A673 (cell line): ENCODE data around the gene AGRN. TPM values are rescaled to one million over a fixed set of nuclear protein-coding genes. Genes with fewer than 3 reads are reported as not detected.

ENCODE experiments used
- BruUV-seq: library from RNA; stranded (reverse); fragments of 400-500 nt; replicated peaks from 2 replicates; lab custom pipeline; 2021; lab: Mats Ljungman, UMichigan
- CTCF ChIA-PET: fragments of 300-600 bp; sonication (Branson Sonifier 250); formaldehyde crosslinking; loops from one replicate; lab custom pipeline; 2022; ENCODE audit warnings: antibody characterized with exemption; lab: Charles Lee
- POLR2A ChIA-PET: fragments of 300-600 bp; sonication (Branson Sonifier 250); formaldehyde crosslinking; loops from one replicate; lab custom pipeline; 2022; ENCODE audit warnings: antibody characterized with exemption; ENCODE audit not compliant: low non-redundant PET; lab: Charles Lee
- DNase-seq: peaks from one replicate; pipeline ENCODE4 v3.0.0-alpha.2; 2015; ENCODE audit warnings: low spot score
- H3K27ac ChIP-seq: fragments of 200-600 bp; sonication (generic); 2 replicates; pipeline ENCODE4 v1.5.1; 2016; ENCODE audit warnings: mixed run types, low read depth, mild to moderate bottlenecking, mixed read lengths, antibody characterized with exemption, low read length; ENCODE audit not compliant: poor library complexity, severe bottlenecking
- H3K27me3 ChIP-seq: fragments of 200-600 bp; sonication (generic); replicated peaks from 2 replicates; pipeline ENCODE4 v1.6.1; 2017; ENCODE audit warnings: mixed run types, low read depth, mild to moderate bottlenecking, mixed read lengths, antibody characterized with exemption, low read length; ENCODE audit not compliant: insufficient read depth, poor library complexity
- H3K36me3 ChIP-seq: fragments of 200-600 bp; sonication (generic); 2 replicates; pipeline ENCODE4 v1.6.1; 2016; ENCODE audit warnings: mixed run types, mild to moderate bottlenecking, mixed read lengths, antibody characterized with exemption, low read length; ENCODE audit not compliant: insufficient read depth, poor library complexity, severe bottlenecking
- H3K4me1 ChIP-seq: fragments of 200-600 bp; sonication (generic); 2 replicates; pipeline ENCODE4 v1.6.1; 2017; ENCODE audit warnings: mixed run types, mild to moderate bottlenecking, mixed read lengths, antibody characterized with exemption, low read length; ENCODE audit not compliant: insufficient read depth, poor library complexity, severe bottlenecking
- H3K4me3 ChIP-seq: fragments of 200-600 bp; sonication (generic); 2 replicates; pipeline ENCODE4 v1.5.1; 2016; ENCODE audit warnings: low read depth, mixed run types, mild to moderate bottlenecking, mixed read lengths, low read length; ENCODE audit not compliant: poor library complexity, severe bottlenecking
- H3K9me3 ChIP-seq: fragments of 200-600 bp; sonication (generic); 2 replicates; pipeline ENCODE4 v1.6.1; 2016; ENCODE audit warnings: mixed run types, low read depth, mild to moderate bottlenecking, mixed read lengths, antibody characterized with exemption, low read length; ENCODE audit not compliant: poor library complexity, severe bottlenecking
- CTCF ChIP-seq: fragments of 300-800, 200-600 bp; sonication (generic); conservative IDR thresholded peaks from 2 replicates; pipeline ENCODE4 v1.5.1; 2017; ENCODE audit warnings: low read depth, mild to moderate bottlenecking, antibody characterized with exemption, low read length, moderate library complexity, mixed read lengths
- EZH2 ChIP-seq: fragments of 200-600 bp; sonication (generic); IDR thresholded peaks from 2 replicates; pipeline ENCODE4 v1.6.1; 2017; ENCODE audit warnings: borderline replicate concordance, low read depth, mild to moderate bottlenecking, mixed read lengths, antibody characterized with exemption, low read length; ENCODE audit not compliant: poor library complexity, severe bottlenecking
- intact Hi-C: fragments of 100-400 bp; cut with micrococcal nuclease; formaldehyde crosslinking; loops from one replicate; pipeline ENCODE4 v1.10.0; 2022; ENCODE audit not compliant: unreplicated experiment
- total RNA-seq: library from RNA; stranded (reverse); gene quantifications from 2 replicates; pipeline ENCODE4 v1.2.3, GENCODE V29; 2021

The AGRN gene
- total RNA-seq, 1 experiment from 2014 or later, result 151 TPM

DNA sequence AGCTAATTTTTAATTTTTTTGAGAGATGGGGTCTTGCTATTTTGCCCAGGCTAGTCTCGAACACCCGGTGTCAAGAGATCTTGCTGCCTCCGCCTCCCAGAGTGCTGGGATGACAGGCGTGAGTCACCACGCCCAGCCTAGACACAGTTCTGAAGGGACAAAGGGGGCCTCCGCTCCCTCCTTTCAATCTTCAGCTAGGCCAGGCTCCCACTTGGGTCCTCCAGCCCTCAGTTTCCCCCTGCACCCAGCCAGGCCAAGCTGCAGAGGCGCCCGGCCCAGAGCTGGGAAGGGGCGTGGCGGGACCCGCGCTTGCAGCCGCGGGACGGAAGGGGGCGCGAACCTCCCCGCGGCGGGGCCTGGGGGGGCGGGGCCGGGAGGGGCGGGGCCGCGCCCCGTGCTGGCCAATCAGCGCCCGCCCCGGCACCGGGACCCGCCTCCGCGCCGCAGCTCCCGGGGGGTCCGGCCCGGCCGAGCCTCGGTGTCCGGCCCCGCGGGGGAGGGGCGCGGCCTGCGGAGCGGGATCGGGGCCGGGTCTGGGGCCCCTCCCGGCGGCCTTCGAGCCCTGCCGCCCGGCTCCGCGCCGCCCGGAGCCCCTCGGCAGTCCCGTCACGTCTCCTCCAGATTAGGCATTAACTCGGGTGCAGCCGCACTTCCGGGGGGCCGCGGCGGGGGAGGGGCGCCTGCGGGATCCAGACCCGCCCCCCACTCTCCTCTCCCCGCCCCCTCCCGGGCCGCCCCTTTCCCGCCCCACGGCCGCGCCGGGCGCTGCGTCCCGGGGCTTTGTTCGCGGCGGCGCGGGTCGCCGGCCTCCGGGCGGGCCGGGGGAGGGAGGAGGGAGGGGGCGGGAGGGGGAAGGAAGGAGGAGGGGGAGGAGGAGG, 559 bp upstream of the AGRN start:
- POLR2A ChIA-PET, result no interaction called here
- CTCF ChIA-PET, result interaction anchor here (0.6 to 1.1 kb wide), 6 partner anchors 13 to 138 kb away, joined by 3 to 10 read pairs (median 3); no protein-coding TSS in a partner anchor
- Histone ChIP-seq H3K9me3 (no peaks in the 10 kb centered on the region), H3K27ac (no peak overlapping the region), H3K4me3 (peak overlapping the region; percentile 42), H3K36me3 (no peaks in the 10 kb centered on the region), H3K4me1 (peaks cover 44% of the 10 kb centered on the region), H3K27me3 (no peaks in the 10 kb centered on the region)
- intact Hi-C loops, result no loop called here
- DNase-seq, result peak; percentile 88
- TF ChIP-seq CTCF (peak; percentile 50), EZH2 (no peak)
- no TSS peak for BruUV-seq

- POLR2A ChIA-PET, result no interaction called here
- Histone ChIP-seq H3K4me3 (peak overlapping the region; percentile 74), H3K36me3 (no peaks in the 10 kb centered on the region), H3K27ac (peak overlapping the region; percentile 76), H3K9me3 (no peaks in the 10 kb centered on the region), H3K27me3 (no peaks in the 10 kb centered on the region), H3K4me1 (peaks cover 48% of the 10 kb centered on the region)
- DNase-seq, result peak; percentile 67
- CTCF ChIA-PET, result interaction anchor here (0.6 to 1.1 kb wide), 3 partner anchors 12 to 50 kb away, joined by 3 to 7 read pairs (median 4); no protein-coding TSS in a partner anchor
- no peak for TF ChIP-seq CTCF
- TF ChIP-seq EZH2, result no peak
- BruUV-seq, result no TSS peak
- intact Hi-C loops, result loop anchor here (10.0 kb wide), 1 partner anchor 284 kb away; the partner anchor contains the start of genes ACAP3 and PUSL1
Observed at GRCh38 chr1:1020415-1021009, 592 bp downstream of the AGRN start.

DNA sequence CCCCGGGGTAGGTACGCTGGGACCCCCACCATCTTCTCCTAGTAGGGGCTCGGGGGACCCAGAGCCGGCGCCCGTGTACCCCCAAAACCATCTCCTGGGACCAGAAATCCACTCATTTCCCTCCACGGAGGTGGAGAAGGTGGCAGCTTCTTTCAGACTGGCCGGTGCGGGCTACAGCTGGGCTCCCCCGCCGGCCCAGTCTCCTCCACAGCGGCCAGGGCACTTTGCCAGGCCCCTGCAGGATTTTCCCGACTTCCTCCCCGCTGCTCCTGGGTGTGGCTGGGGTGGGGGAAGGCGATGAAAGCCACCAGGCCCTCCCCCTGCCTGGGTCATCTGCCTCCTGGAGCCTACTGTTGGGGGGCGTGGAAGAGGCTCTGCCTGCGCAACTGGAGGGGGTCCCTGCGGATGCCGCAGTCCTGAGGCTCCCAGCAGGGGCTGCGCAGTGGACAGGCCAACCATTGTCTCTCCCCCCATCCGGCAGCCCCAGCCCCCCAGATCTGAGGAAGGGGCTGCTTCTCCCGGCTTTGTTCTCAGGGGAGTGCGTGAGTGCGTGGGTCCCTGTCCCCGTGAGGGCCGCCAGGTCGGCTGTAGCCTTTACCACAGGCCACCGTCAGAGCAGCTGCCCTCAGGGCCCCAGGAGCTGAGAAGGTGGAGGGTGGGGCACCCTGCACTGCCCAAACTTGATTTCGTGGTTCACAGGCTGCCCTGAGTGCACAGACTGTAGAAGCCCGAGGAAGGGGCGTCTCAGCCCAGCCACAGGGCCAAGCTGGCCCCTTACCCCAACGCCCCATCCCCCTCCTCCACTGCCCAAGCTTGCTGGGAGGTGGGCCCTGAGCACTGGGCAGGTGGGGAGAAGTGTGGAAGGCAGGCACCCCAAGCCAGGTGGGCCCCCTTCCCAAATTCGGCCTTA, 1.3 kb downstream of the AGRN start:
- Histone ChIP-seq H3K9me3 (no peaks in the 10 kb centered on the region), H3K27me3 (no peaks in the 10 kb centered on the region), H3K27ac (peak overlapping the region; percentile 76), H3K4me3 (peak overlapping the region; percentile 74), H3K36me3 (no peaks in the 10 kb centered on the region), H3K4me1 (peaks cover 56% of the 10 kb centered on the region)
- DNase-seq, result peak; percentile 88
- CTCF ChIA-PET, result no interaction called here
- intact Hi-C loops, result loop anchor here (10.0 kb wide), 1 partner anchor 284 kb away; the partner anchor contains the start of genes ACAP3 and PUSL1
- BruUV-seq, result no TSS peak
- TF ChIP-seq CTCF (no peak), EZH2 (no peak)
- POLR2A ChIA-PET, result no interaction called here
